ENCODE results near the gene MCCC1.
"Not testable (repeated sequence)": the region's sequence is repeated elsewhere in the genome, so short reads cannot be mapped to it uniquely, and the experiment has no call there.

MCCC1 gene

GRCh38 chr3:183103950-183104349 lies 4.7 kb upstream of the MCCC1 start:
- DNase-seq (ENCODE audit: low spot score): not testable (repeated sequence)

GRCh38 chr3:183101040-183101439 lies 1.7 kb upstream of the MCCC1 start:
- not testable (repeated sequence) for DNase-seq (ENCODE audit: low spot score)

- DNase-seq (ENCODE audit: low spot score): no peak
These were observed 1.1 kb upstream of the MCCC1 start for GRCh38 chr3:183100376-183100775.

GRCh38 chr3:183099838-183100204 lies 525 bp upstream of the MCCC1 start:
- no peak for DNase-seq (ENCODE audit: low spot score)

- DNase-seq (ENCODE audit: low spot score): no peak
These were observed 715 bp downstream of the MCCC1 start for GRCh38 chr3:183098536-183099025.

- DNase-seq (ENCODE audit: low spot score): no peak
These were observed 4.6 kb downstream of the MCCC1 start for GRCh38 chr3:183094711-183095110.

- DNase-seq (ENCODE audit: low spot score): no peak
These were observed 7.0 kb downstream of the MCCC1 start for GRCh38 chr3:183092256-183092655.

- no peak for DNase-seq (ENCODE audit: low spot score)
These were observed 12.1 kb downstream of the MCCC1 start for GRCh38 chr3:183087184-183087583.

GRCh38 chr3:183085634-183086390 lies 13.5 kb downstream of the MCCC1 start:
- DNase-seq (ENCODE audit: low spot score): no peak

GRCh38 chr3:183082355-183082915 lies 16.9 kb downstream of the MCCC1 start:
- DNase-seq (ENCODE audit: low spot score): no peak

- no peak for DNase-seq (ENCODE audit: low spot score)
These were observed 17.7 kb downstream of the MCCC1 start for GRCh38 chr3:183081459-183082183.

- no peak for DNase-seq (ENCODE audit: low spot score)
These were observed 18.7 kb downstream of the MCCC1 start for GRCh38 chr3:183080628-183081027.

- no peak for DNase-seq (ENCODE audit: low spot score)
These were observed 24.4 kb downstream of the MCCC1 start for GRCh38 chr3:183074881-183075280.

GRCh38 chr3:183074261-183074660 lies 25.0 kb downstream of the MCCC1 start:
- DNase-seq (ENCODE audit: low spot score): no peak

GRCh38 chr3:183073839-183074238 lies 25.5 kb downstream of the MCCC1 start:
- DNase-seq (ENCODE audit: low spot score): no peak

- DNase-seq (ENCODE audit: low spot score): no peak
These were observed 28.4 kb downstream of the MCCC1 start for GRCh38 chr3:183070892-183071291.

- DNase-seq (ENCODE audit: low spot score): no peak
These were observed 30.2 kb downstream of the MCCC1 start for GRCh38 chr3:183069086-183069485.

GRCh38 chr3:183066891-183067290 lies 32.4 kb downstream of the MCCC1 start:
- not testable (repeated sequence) for DNase-seq (ENCODE audit: low spot score)

GRCh38 chr3:183064475-183064874 lies 34.8 kb downstream of the MCCC1 start:
- DNase-seq (ENCODE audit: low spot score): no peak

GRCh38 chr3:183061391-183062172 lies 37.7 kb downstream of the MCCC1 start:
- DNase-seq (ENCODE audit: low spot score): no peak

GRCh38 chr3:183058351-183058750 lies 40.9 kb downstream of the MCCC1 start:
- DNase-seq (ENCODE audit: low spot score): no peak

- DNase-seq (ENCODE audit: low spot score): no peak
These were observed 48.6 kb downstream of the MCCC1 start for GRCh38 chr3:183050706-183051105.
